Umbilical cord (tissue), 2 donors: ENCODE measurements around the gene TMOD4. TPM values are rescaled to one million over a fixed set of nuclear protein-coding genes. Genes with fewer than 3 reads are reported as not detected.
A peak's percentile ranks its signal among the peaks of the same experiment; 100 is the strongest.
"Not testable (repeated sequence)": the region's sequence is repeated elsewhere in the genome, so short reads cannot be mapped to it uniquely, and the experiment has no call there.

Source experiments
- DNase-seq: peaks from one replicate; pipeline ENCODE4 v3.0.0-alpha.2; 2015; ENCODE audit warnings: low spot score
- total RNA-seq: library from RNA; depleted of rRNA; stranded (reverse); fragments of >200 nt; gene quantifications from one replicate; pipeline ENCODE4 v1.2.3, GENCODE V29; 2014; ENCODE audit warnings: low replicate concordance; ENCODE audit not compliant: insufficient read depth

Gene TMOD4
- total RNA-seq = not detected

- DNase-seq = no peak
Measured at GRCh38 chr1:151175863-151176262, at the start of gene TMOD4. Gene TMOD4 (minus strand): TSS chr1:151175981. CDS start chr1:151174875, 1,106 bp downstream.

- DNase-seq = no peak
Measured at GRCh38 chr1:151222130-151222529, 46.3 kb upstream of the TMOD4 start.

GRCh38 chr1:151221616-151222015 lies 45.8 kb upstream of the TMOD4 start:
- DNase-seq = no peak

GRCh38 chr1:151213560-151213959 lies 37.8 kb upstream of the TMOD4 start:
- no peak for DNase-seq

GRCh38 chr1:151211972-151212705 lies 36.4 kb upstream of the TMOD4 start:
- DNase-seq = no peak

- no peak for DNase-seq
Measured at GRCh38 chr1:151210830-151211229, 35.0 kb upstream of the TMOD4 start.

GRCh38 chr1:151205381-151205965 lies 29.7 kb upstream of the TMOD4 start:
- DNase-seq = not testable (repeated sequence)

- peak; percentile 67 for DNase-seq
Measured at GRCh38 chr1:151199873-151200581, 24.2 kb upstream of the TMOD4 start.

- peak; percentile 99 for DNase-seq
Measured at GRCh38 chr1:151198254-151199127, 22.7 kb upstream of the TMOD4 start, which contains the start of gene PIP5K1A. Gene PIP5K1A (plus strand): TSS chr1:151198552. CDS start chr1:151198997, 445 bp downstream.

- no peak for DNase-seq
Measured at GRCh38 chr1:151197863-151198253, 22.1 kb upstream of the TMOD4 start.

GRCh38 chr1:151196292-151196800 lies 20.6 kb upstream of the TMOD4 start:
- DNase-seq = peak; percentile 88

- peak; percentile 78 for DNase-seq
Measured at GRCh38 chr1:151194894-151195594, 19.3 kb upstream of the TMOD4 start.

GRCh38 chr1:151193856-151194255 lies 18.1 kb upstream of the TMOD4 start:
- DNase-seq = no peak

GRCh38 chr1:151193304-151193703 lies 17.5 kb upstream of the TMOD4 start:
- no peak for DNase-seq

GRCh38 chr1:151192047-151192446 lies 16.3 kb upstream of the TMOD4 start:
- no peak for DNase-seq

GRCh38 chr1:151189637-151190445 lies 14.1 kb upstream of the TMOD4 start, which contains the start of gene VPS72:
Gene VPS72 (minus strand): TSS chr1:151190197. CDS start chr1:151190121, 76 bp downstream.
- peak; percentile 95 for DNase-seq

- DNase-seq = not testable (repeated sequence)
Measured at GRCh38 chr1:151188667-151189066, 12.9 kb upstream of the TMOD4 start.

- no peak for DNase-seq
Measured at GRCh38 chr1:151187205-151187604, 11.4 kb upstream of the TMOD4 start.

GRCh38 chr1:151184211-151184610 lies 8.4 kb upstream of the TMOD4 start:
- DNase-seq = no peak
